K562 (cell line): ENCODE results near the gene PDE1C. TPM values are rescaled to one million over a fixed set of nuclear protein-coding genes. Genes with fewer than 3 reads are reported as not detected.

Experiments
- CC2D1A ChIP-seq: fragments of 450-650 bp; IDR thresholded peaks from 2 replicates; pipeline ENCODE4 v1.6.1; 2017; ENCODE audit warnings: mild to moderate bottlenecking
- MYBL2 ChIP-seq, 2 experiments: fragments of 450-650 bp in 1 of 2; sonication (generic) in 1 of 2; formaldehyde crosslinking in 1 of 2; IDR thresholded peaks; 2 replicates each; pipeline versions ENCODE4 v1.6.1 to v1.8.1; 2017 to 2022; ENCODE audit warnings: borderline replicate concordance in 1 of 2, inconsistent platforms in 1 of 2, low read depth in 1 of 2, mild to moderate bottlenecking in 1 of 2, missing genetic modification reagents in 1 of 2, moderate library complexity in 1 of 2
- RAD21 ChIP-seq, 2 experiments: fragments of 250-450 bp in 1 of 2; fragments of 450-650 bp in 1 of 2; sonication (Bioruptor Pico) in 1 of 2; formaldehyde crosslinking in 1 of 2; IDR thresholded peaks in 1 of 2; conservative IDR thresholded peaks in 1 of 2; 2 replicates each; pipeline versions ENCODE4 v1.4.0 to v1.8.0; 2020 to 2022; ENCODE audit warnings: mild to moderate bottlenecking in 2 of 2, moderate library complexity in 1 of 2
- polyA plus RNA-seq, 8 experiments: library from polyadenylated mRNA; depleted of rRNA in 4 of 8; stranded (reverse) in 5 of 8; unstranded in 3 of 8; fragments of >200 nt; fragmentation: Nextera tagmentation in 2 of 8; fragmentation: Illumina TruSeq in 1 of 8; extraction: Ambion mirVana in 2 of 8; extraction: Trizol in 1 of 8; gene quantifications; 2 replicates each; pipeline versions ENCODE4 v1.2.1 to v1.2.3, GENCODE V29; 2011 to 2014; ENCODE audit warnings: inconsistent platforms in 1 of 8, missing spikeins in 1 of 8
- total RNA-seq, 7 experiments: library from RNA; depleted of rRNA in 6 of 7; stranded (reverse); fragments of >200 nt in 6 of 7; fragmentation: Illumina TruSeq in 2 of 7; extraction: Trizol in 2 of 7; gene quantifications; 2 replicates each; pipeline versions ENCODE4 v1.2.1 to v1.2.3, GENCODE V29; 2011 to 2021; ENCODE audit warnings: low replicate concordance in 1 of 7
- TF ChIP-seq, protein P1 (sequence below), 2 experiments: fragments of 450-650 bp; formaldehyde crosslinking in 1 of 2; IDR thresholded peaks; 2 replicates each; pipeline versions ENCODE4 v1.4.0 to v1.6.1; 2014 to 2020; ENCODE audit warnings: mild to moderate bottlenecking in 2 of 2, borderline replicate concordance in 1 of 2, low read depth in 1 of 2

Gene PDE1C
- total and polyA plus RNA-seq, 9 of the 15 experiments (the other 6 are each of a cell fraction or from before 2014, with no cell fraction given): under 0.01 to 0.01 TPM; not detected in 7

DNA sequence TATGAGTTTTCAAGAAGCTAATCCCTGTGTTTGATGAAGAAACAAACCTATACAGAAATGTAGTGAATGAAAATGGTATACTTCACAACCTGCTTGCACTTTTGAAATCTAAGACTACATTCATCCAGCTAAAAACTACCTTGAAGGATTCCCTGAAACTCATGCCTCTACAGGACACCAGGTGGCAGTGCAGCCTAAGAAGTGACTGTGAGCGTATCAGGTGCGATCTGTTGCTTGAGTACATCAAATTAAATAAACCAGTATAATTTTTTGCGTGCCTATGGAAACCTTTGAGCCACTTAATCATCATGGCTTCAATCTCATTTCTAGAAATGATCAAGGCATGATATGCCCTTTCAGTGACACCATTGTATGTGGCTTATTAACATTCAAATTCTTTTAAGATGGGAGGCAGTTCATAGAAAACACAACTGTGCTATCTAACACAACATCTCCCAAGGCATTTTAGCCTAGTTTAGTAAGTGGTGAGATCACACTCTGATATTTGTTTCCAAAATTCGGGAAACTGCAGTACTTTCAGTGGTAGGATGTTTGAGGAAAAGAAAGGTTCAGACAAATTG, 325.8 kb downstream of the PDE1C start (continued):
- TF ChIP-seq, protein P1, sequence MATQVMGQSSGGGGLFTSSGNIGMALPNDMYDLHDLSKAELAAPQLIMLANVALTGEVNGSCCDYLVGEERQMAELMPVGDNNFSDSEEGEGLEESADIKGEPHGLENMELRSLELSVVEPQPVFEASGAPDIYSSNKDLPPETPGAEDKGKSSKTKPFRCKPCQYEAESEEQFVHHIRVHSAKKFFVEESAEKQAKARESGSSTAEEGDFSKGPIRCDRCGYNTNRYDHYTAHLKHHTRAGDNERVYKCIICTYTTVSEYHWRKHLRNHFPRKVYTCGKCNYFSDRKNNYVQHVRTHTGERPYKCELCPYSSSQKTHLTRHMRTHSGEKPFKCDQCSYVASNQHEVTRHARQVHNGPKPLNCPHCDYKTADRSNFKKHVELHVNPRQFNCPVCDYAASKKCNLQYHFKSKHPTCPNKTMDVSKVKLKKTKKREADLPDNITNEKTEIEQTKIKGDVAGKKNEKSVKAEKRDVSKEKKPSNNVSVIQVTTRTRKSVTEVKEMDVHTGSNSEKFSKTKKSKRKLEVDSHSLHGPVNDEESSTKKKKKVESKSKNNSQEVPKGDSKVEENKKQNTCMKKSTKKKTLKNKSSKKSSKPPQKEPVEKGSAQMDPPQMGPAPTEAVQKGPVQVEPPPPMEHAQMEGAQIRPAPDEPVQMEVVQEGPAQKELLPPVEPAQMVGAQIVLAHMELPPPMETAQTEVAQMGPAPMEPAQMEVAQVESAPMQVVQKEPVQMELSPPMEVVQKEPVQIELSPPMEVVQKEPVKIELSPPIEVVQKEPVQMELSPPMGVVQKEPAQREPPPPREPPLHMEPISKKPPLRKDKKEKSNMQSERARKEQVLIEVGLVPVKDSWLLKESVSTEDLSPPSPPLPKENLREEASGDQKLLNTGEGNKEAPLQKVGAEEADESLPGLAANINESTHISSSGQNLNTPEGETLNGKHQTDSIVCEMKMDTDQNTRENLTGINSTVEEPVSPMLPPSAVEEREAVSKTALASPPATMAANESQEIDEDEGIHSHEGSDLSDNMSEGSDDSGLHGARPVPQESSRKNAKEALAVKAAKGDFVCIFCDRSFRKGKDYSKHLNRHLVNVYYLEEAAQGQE (IDR thresholded peaks at IDR 0.05; ENCODE audit: borderline replicate concordance): peak; percentile 69
- TF ChIP-seq, protein P1 (CRISPR knock-in tag; IDR thresholded peaks at IDR 0.05; ENCODE audit: low read depth): no peak
- peak; percentile 75 to 89 for TF ChIP-seq RAD21 (CRISPR knock-in tag; conservative IDR thresholded peaks at IDR 0.05 in 1 of 2, IDR thresholded peaks at IDR 0.05 in 1 of 2)
- no peak for TF ChIP-seq MYBL2 (IDR thresholded peaks at IDR 0.05; ENCODE audit: low read depth)
- no peak for TF ChIP-seq MYBL2 (CRISPR knock-in tag; IDR thresholded peaks at IDR 0.05; ENCODE audit: borderline replicate concordance)
- peak; percentile 39; the same call in 1 of the 2 replicates for TF ChIP-seq CC2D1A
- TF ChIP-seq, all 486 proteins: peak for 8
